Epithelial cell of prostate (primary cell): ENCODE measurements around the gene MYO7B.

Experiments used
- DNase-seq: peaks from one replicate; pipeline ENCODE4 v3.0.0-alpha.2; 2011; ENCODE audit warnings: low read depth, low spot score
- H3K27ac ChIP-seq: fragments of 450-650 bp; 2 replicates; pipeline ENCODE4 v1.5.1; 2017; ENCODE audit warnings: mild to moderate bottlenecking

Gene MYO7B

GRCh38 chr2:127545796-127546195 lies 10.3 kb downstream of the MYO7B start:
- no peak overlapping the region for H3K27ac ChIP-seq
- DNase-seq = no peak

GRCh38 chr2:127546797-127547196 lies 11.3 kb downstream of the MYO7B start:
- DNase-seq = no peak
- no peak overlapping the region for H3K27ac ChIP-seq

GRCh38 chr2:127551221-127551930 lies 15.9 kb downstream of the MYO7B start:
- H3K27ac ChIP-seq = no peak overlapping the region
- no peak for DNase-seq

DNA sequence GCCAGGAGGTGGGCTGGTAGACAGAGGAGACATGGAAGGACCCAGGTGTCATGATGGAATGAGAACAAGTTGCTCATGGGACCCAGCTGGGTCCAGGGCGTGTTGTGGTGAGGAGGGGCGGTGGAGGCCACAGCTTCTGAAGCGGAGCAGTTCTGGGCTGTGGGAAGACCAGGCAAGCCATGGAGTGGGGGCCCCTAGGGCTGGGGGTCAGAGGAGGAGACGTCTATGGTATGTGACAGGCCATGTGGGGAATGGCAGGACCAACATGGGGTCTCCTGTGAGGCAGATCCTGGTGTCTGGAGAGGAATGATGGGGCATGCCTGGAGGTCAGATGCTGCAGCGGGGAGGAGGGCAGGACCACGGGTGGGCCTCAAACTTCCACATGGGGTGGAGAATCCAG lies 16.9 kb downstream of the MYO7B start:
- DNase-seq = no peak
- H3K27ac ChIP-seq = no peak overlapping the region

DNA sequence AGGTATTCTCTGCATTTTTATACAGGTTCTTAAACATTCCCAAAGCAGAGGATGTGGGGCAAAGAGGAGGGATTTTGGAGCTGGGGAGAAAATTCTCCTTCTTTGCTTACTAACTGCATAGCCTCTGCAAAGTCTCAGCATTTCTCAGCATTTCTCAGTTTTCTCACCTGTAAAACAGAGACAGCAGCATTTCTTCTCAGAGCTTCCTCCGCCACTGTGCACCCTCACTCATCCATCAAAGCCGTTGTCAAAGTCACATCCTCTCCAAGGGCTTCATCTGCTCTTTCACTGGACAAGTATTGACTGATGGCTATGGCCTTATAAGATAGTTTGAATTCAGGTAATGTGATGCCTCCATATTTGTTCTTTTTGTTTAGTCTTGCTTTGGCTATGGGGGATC lies 17.4 kb downstream of the MYO7B start:
- DNase-seq = no peak
- no peak overlapping the region for H3K27ac ChIP-seq

DNA sequence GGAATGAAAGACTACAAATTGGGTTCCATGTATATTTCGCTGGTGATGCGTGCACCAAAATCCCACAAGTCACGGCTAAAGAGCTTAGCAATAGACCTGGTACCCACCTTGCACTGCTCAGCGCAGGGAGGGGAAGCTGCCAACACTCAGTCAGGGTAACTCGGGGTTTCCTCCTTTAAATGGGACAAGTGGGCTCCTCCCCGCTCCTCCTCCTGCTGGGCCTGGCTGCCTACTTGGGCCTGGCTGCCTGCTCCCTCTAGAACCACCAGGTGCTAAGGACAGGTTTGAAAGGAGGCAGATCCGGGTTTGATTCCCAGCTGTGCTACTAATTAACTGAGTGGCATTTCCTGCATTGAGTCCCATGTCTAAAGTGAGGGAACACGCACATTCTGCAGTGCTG lies 23.4 kb downstream of the MYO7B start:
- no peak overlapping the region for H3K27ac ChIP-seq
- DNase-seq = no peak

DNA sequence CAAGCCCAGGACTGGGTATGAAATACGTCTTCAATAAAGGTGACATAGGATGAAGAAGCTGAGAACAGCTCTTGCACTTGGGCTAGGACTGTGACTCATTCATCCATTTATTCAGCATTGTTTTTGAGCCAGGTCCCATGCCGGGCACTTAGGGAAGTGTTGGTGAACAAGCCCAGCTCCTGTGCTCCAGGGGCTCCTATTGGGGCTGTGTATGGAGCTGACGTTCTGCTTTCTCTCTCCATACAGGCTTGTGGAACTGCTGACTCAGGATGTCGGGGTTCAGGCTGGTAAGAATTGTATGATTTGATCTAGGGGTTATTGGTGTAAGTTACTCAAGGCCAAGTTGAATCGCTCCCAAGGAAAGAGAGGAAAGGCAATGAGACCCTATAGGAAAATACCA lies 24.0 kb downstream of the MYO7B start:
- DNase-seq = no peak
- H3K27ac ChIP-seq = no peak overlapping the region

- DNase-seq = no peak
Observed at GRCh38 chr2:127560201-127560930, 24.9 kb downstream of the MYO7B start.

DNA sequence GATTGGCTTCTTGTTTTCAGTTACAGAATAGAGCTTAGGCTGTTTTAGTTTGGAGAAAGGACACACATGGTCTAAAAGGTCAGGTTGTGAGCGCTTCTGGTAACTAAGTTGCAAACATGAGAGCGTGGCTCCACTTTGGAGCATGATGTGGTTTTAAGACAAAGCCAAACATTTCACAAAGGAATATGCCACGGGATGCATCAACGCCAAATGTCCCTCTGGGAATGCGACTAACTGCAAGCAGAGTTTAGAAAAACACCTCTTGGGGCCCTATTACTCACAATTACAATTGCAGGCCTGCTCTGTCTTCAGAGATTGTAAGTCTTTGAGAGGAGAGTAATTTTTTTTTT lies 25.4 kb downstream of the MYO7B start:
- no peak for DNase-seq

More at GRCh38 chr2:127560201-127560930, 24.9 kb downstream of the MYO7B start:
- no peak overlapping the region for H3K27ac ChIP-seq

GRCh38 chr2:127561371-127561770 lies 25.9 kb downstream of the MYO7B start:
- H3K27ac ChIP-seq = no peak overlapping the region

More for the DNA sequence above, 25.4 kb downstream of the MYO7B start:
- H3K27ac ChIP-seq = no peak overlapping the region

DNA sequence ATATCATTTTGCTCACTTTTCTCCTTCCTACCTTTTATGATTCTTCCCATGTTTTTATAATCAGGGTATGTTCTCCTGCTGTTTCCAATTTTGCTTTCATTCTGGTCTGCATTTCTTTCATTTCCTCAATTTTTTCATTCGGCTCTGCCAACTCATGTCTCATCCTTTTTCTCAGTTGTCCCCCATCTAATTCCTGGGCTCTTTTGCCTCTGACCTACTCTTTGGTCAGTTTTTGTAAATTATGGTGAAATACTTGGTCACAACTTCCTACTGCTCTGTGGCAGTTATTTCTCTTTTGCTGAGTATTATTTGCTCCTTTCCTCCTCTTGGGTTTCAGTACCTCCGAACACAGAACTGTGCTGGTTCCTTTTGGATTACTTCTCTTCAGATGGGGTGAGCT lies 27.5 kb downstream of the MYO7B start:
- DNase-seq = no peak
- H3K27ac ChIP-seq = no peak overlapping the region

More at GRCh38 chr2:127561371-127561770, 25.9 kb downstream of the MYO7B start:
- DNase-seq = no peak

- no peak overlapping the region for H3K27ac ChIP-seq
- DNase-seq = no peak
Observed at GRCh38 chr2:127563458-127564428, 28.3 kb downstream of the MYO7B start.

DNA sequence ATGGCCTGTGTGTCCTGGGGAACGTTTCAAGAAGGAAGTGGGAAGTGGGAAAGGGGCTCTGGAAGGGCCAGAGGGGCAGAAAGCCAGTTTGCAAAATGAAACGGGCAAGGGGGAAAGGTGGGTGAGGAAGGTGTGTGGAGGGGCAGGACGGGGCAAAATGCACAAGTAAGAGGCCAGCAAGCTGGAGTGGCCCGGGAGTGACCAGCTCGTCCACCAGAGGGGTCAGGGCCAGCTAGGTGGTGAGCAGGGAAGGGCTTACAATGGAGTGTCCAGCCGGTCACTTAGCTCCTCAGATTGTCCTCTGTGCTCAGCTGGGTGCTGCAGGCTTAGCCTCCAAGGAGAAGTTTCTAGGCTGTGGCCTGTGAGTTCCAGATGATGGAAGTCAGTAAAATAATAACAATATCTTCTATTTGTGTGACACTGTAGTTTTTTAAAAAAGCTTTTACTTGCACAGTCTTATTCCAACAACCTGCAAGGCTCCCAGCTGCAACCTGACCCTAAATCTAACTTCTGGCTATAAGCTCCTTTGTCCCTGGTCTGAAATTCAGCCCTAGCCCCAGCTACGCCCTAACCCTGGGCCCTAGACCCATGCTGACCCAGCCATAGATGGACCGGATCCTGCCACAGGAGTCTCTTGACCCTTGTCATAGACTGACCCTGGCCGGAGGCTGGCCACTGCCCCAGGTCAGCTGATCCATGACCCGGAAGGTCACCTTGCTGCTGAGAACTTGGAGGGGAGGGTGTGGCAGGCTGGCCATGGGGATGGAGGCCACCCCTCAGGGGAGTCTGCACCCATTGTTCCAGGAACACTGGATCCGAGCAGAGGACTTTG lies 29.2 kb downstream of the MYO7B start:
- H3K27ac ChIP-seq = no peak overlapping the region
- no peak for DNase-seq

DNA sequence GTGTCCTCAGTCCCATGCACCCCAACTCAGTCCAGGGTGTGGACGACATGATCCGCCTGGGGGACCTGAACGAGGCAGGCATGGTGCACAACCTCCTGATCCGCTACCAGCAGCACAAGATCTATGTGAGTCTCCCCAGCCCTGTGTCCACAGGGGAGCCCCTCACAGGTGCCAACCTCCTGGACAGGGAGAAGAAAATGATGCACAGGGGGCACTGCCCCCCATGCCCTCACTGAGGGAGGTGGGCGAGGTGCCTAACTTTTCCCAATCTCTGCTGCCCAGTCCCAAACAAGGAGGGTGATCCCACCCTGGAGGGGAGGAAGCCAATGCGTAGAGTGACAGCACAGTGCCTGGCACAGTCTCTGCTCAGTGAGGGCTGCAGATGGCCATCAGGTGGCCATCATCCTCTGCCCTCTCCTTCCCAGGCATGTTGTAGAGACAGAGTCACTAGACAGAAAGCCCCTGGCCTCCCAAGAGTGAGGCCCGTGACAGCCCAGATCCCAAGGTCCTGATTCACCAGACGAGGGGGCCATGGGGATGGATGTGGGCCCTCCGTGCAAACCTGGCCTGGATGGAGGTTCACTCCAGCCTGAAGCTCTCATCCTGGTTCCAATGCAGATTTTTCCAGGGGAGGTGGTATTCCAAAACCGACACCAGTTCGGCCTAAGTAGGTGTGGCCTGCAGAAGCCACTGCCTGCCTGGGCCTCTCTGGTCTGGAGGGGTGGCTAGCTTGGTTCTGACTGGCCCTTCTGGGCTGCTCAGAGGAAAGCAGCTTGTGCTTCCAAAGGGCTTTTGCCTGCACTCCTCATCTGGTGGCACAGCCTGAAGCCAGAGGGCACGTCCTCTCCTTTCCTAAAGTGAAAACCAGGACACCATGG lies 30.0 kb downstream of the MYO7B start:
- no peak overlapping the region for H3K27ac ChIP-seq
- DNase-seq = no peak

DNA sequence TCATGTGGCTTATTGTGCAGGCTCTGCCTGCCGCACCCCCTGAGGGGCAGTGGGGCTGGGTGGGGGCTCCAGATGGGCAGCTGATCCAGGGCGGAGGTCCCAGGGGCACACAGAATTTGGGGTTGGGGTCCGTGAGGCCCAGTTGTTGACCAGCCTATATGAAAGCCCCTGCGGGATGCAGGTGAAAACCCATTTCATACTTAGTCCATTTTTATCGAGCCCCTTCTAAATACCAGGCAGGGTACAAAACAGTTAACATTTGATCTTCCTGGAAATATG lies 30.6 kb downstream of the MYO7B start:
- DNase-seq = no peak
- H3K27ac ChIP-seq = no peak overlapping the region

GRCh38 chr2:127566576-127566975 lies 31.1 kb downstream of the MYO7B start:
- H3K27ac ChIP-seq = no peak overlapping the region
- DNase-seq = no peak

GRCh38 chr2:127567351-127567854 lies 31.9 kb downstream of the MYO7B start:
- no peak overlapping the region for H3K27ac ChIP-seq
- no peak for DNase-seq

DNA sequence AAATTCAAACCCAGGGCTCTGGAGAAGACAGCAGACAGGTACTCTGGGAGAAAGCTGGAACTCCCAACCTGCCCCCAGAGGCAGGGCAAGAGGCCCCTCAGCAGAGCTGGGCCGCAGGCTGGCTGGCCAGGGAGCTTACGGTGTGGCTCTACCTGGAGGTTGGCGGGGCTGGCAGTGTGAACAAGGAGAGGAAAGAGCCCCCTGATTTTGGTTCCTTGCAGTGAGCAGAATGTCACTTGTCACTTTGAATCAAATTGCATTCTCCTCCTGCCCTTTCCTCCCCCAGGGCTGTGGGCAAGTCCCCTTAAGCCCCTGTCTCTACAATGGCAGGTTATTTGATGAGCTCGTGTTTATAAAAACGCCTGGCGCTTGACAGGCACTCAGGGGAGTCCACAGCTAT lies 32.6 kb downstream of the MYO7B start:
- H3K27ac ChIP-seq = no peak overlapping the region
- DNase-seq = no peak

GRCh38 chr2:127569666-127570065 lies 34.2 kb downstream of the MYO7B start:
- H3K27ac ChIP-seq = no peak overlapping the region
- DNase-seq = no peak
